Ovary (tissue), 3 donors: ENCODE data around the gene NKAIN2.

Source experiments
- CTCF ChIP-seq, 3 donors: fragments of 450-650 bp in 2 of 3; fragments of 200-600 bp in 1 of 3; IDR thresholded peaks; one replicate each; pipeline versions ENCODE4 v1.5.1 to v1.8.0; 2016 to 2022; ENCODE audit warnings: antibody characterized with exemption in 3 of 3, mild to moderate bottlenecking in 1 of 3
- EP300 ChIP-seq: sonication (generic); formaldehyde crosslinking; IDR thresholded peaks from one replicate; pipeline ENCODE4 v1.6.1; 2017; ENCODE audit warnings: antibody characterized with exemption
- POLR2A ChIP-seq: fragments of 450-650 bp; IDR thresholded peaks from one replicate; pipeline ENCODE4 v1.6.1; 2017; ENCODE audit warnings: antibody characterized with exemption, mild to moderate bottlenecking, moderate library complexity
- donor health status: DM: no; HTN: no; CAD: no.

- TF ChIP-seq EP300 (no peak), CTCF (IDR thresholded peaks at IDR 0.05) (no peak), POLR2A (no peak)
Measured at GRCh38 chr6:124530926-124531325, 727.3 kb downstream of the NKAIN2 start.
